GM18909 (cell line): ENCODE results near the gene HNRNPM.
"Not testable (repeated sequence)": the region's sequence is repeated elsewhere in the genome, so short reads cannot be mapped to it uniquely, and the experiment has no call there.

Experiments
- ATAC-seq: cut with Tn5 transposase; IDR thresholded peaks from one replicate; pipeline ENCODE4 v1.9.1; 2021; ENCODE audit warnings: mild to moderate bottlenecking; ENCODE audit not compliant: unreplicated experiment, poor library complexity

The HNRNPM gene

GRCh38 chr19:8444677-8445487 lies at the start of gene HNRNPM:
TSS of gene HNRNPM (plus strand) at chr19:8444975. CDS start at chr19:8444999, 24 bp downstream.
- ATAC-seq: peak; percentile 93

DNA sequence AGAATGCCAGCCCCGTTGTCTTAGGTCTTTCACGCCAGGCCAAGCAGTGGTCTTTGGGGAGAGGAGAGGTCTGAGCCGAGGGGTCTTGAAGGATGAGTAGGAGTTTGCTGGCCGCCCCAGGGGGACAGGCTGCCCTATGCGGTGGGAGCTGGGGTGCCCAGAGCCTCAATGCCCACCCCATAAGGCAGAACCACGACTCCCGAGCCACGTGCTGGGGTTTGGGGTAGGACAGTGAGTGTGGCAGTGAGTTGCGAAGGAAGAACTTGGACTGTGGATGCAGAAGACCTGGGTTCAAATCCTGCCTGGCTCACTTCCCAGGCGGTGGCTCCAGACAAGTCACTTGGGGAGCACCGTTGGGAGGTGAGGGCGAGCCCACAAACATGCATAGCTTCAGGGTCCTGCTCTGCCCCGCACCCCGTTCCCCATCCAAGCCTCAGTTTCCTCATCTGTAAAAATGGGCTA lies 49.1 kb upstream of the HNRNPM start:
- no peak for ATAC-seq

DNA sequence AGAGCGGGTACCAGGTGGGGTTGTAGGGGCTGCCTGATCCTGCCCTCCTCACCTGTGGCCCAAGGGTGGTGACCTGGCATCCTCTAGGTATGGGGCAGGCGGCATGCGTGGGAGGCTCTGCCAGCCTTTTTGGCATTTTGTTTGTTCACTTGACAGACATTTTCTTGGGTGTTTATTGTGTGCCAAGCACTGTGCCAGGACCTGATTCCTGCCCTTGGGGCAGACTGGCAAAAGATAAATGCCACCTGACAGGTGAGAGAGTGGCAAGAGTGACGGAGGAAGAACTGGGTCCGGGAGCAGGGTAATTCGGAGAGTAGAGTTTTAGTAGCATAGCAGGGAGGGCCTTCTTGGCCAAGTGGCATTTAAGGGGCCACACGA lies 48.6 kb upstream of the HNRNPM start:
- ATAC-seq: no peak

- no peak for ATAC-seq
Observed at GRCh38 chr19:8396563-8397203, 48.1 kb upstream of the HNRNPM start.

GRCh38 chr19:8397271-8397670 lies 47.5 kb upstream of the HNRNPM start:
- no peak for ATAC-seq

- no peak for ATAC-seq
Observed at GRCh38 chr19:8397746-8398310, 46.9 kb upstream of the HNRNPM start.

- no peak for ATAC-seq
Observed at GRCh38 chr19:8398311-8398771, 46.4 kb upstream of the HNRNPM start.

- no peak for ATAC-seq
Observed at GRCh38 chr19:8399681-8400188, 45.0 kb upstream of the HNRNPM start.

DNA sequence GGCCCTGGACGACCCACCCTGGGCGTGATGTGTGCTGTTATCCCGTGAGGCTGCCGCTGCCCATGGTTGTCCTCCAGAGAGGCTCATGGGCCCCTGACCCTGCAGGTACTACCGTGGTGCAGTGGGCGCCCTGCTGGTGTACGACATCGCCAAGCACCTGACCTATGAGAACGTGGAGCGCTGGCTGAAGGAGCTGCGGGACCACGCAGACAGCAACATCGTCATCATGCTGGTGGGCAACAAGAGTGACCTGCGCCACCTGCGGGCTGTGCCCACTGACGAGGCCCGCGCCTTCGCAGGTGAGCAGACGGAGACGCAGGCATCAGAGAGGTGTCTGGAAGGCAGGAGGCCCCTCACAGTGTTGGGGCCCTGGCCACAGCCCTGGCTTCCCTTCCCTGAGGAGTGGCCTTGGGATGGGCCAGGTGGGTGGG lies 42.8 kb upstream of the HNRNPM start:
- no peak for ATAC-seq

DNA sequence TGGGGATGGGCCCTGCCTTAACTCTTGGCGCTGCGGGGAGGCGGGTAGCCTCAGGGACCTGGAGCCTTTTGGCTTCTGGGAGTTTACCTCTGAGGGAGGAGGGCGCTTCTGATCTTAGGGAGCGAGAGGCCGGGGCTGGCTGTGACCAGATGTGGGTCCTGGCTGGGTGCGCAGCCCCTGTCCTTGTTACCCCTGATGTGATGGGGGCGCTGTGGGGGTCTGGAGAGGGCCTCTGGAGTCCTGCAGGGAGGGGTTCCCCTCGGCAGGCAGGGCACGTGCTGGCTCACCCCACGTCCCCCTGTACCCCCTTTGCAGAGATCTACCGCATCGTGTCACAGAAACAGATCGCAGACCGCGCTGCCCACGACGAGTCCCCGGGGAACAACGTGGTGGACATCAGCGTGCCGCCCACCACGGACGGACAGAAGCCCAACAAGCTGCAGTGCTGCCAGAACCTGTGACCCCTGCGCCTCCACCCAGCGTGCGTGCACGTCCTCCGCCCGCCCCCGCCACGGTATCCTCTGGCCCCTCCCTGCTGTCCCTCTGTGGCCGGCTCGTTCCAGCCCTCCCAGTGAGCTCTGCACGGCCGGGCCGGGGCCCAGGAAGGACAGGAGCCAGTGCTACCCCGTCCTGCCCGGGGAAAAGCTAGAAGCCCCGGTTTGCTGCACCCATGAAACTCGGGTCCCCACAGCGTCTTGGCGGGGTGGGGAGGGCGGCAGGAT lies 41.5 kb upstream of the HNRNPM start:
- no peak for ATAC-seq

- no peak for ATAC-seq
Observed at GRCh38 chr19:8403820-8404109, 41.0 kb upstream of the HNRNPM start.

- no peak for ATAC-seq
Observed at GRCh38 chr19:8404391-8405151, 40.2 kb upstream of the HNRNPM start.

GRCh38 chr19:8410718-8411117 lies 34.1 kb upstream of the HNRNPM start:
- ATAC-seq: not testable (repeated sequence)

DNA sequence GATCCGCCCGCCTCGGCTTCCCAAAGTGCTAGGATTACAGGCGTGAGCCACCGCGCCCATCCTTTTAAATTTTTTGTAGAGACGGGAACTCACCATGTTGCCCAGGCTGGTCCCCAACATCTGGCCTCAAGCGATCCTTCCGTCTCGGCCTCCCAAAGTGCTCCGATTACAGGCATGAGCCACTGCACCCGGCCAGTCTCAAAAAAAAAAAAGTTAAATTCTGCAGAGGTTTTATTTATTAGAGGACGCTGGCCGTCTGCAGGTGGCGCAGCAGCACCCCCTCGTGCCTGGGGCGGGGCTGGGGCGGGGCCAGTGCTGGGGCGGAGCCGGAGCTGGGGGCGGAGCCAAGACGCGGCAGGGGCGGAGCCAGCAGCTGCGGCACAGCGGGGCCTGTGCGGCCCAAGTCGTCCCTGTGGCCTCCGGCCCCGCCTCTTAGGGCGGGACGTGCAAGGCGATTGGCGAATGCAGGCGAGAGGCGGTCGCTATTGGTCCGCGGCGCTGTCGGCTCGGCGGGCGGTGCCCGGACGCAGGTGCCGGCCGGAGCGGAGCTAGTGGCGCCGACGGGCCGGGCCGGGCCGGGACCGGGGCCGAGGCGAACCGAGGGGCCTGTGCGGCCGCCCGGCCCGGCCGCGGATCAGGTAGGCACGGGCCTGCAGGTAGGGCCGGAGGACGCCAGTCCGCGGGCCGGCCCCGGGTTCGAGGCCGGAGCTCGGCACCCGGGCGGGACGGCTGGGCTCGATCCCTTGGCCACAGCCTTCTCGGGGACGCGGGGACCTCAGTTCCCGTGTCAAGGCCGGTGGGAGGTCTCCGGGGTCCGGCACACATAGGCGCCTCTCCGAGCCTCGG lies 31.8 kb upstream of the HNRNPM start, which contains the start of gene MARCHF2:
TSS of gene MARCHF2 (plus strand) at position 523 of the 846 bp plus-strand sequence. CDS start 8,536 bp downstream, outside the sequence.
- ATAC-seq: peak; percentile 98

DNA sequence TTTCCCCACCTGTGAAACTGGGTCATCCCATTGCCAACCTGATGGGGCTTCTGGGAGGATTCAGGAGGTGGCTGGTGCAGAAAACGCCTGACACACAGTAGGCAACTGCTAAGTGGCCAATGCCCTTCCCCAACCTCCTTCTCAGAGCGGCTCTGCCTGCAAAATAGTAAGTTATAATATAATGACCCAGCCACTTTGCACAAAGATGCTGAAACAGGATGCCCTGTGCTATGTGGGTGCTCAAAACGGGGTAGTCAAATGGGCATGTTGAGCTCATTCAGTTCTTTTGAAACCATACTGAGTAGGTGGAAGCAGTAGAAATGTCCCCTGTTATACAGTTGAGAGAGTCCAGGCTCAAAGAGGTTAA lies 31.2 kb upstream of the HNRNPM start:
- no peak for ATAC-seq

DNA sequence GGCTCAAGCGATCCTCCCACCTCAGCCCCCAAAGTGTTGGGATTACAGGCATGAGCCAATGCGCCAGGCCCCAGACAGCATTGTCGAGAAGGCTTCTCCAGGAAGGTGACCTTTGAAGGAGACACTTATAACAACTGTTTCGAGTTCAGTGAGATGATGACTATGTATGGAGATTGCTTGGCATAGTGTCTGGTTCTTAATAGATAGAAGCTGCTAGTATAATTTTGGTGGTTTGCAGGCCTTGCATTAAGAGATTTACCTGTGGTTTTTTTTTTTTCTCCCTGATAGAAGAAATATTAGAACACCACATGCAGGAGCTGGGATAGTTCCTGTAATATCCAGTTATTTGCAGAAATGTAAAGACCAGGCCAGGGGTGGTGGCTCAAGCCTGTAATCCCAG lies 28.0 kb upstream of the HNRNPM start:
- ATAC-seq: no peak

DNA sequence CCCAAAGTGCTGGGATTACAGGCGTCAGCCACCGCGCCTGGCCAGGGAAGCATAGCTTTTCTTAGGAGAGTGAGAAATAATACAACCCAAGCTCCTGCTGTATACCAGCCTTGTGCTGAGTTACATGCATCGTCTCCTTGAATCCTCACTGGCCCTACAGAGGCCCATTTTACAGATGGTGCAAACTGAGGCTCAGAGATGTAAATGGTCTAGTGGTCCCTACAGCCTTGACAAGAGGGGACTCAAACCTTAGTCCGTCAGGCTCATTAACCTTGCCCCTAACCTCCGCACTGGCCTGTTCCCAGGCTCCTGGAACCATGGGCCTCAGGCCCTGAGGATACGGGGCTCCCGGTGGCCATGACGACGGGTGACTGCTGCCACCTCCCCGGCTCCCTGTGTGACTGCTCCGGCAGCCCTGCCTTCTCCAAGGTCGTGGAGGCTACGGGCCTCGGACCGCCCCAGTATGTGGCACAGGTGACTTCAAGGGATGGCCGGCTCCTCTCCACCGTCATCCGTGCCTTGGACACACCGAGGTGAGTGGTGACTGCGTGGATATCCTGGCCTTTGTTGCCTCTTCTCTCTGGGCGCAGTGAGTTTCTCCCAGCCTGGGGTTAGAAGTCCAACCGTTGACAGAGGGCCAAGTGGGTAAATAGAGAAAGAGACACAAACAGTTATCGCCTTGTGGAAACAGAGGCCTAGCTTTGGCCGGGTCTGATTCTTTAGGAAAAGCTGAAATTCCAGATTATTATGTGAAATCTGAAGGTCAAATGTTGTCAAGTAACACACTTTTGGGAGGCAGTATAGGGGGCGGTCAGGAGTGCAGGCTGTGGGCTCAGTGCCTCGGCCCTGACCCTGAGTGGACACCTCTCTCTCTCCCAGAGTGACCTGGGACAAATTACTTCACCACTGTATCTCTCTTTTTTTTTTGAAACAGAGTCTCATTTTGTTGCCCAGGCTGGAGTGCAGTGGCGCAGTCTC lies 23.0 kb upstream of the HNRNPM start:
- no peak for ATAC-seq

DNA sequence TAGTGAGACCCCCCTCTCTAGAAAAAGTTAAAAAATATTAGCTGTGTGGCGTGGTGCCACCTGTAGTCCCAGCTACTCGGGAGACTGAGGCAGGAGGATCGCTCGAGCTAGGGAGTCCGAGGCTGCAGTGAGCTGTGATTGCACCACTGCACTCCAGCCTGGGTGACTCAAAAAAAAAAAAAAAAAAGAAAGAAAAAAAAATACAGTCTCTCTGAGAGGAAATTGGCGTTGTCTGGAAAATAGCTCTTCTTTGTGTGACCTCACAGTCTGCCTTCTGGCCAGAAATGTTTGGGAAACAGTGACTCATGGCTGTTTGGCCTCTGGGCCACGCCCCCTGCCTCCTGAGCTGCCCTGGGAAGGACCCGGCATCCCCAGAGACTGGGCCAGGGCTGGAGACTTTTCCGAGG lies 21.0 kb upstream of the HNRNPM start:
- ATAC-seq: no peak
